HCT116 (cell line): ENCODE measurements around the gene NFAT5.

Experiments used
- EZH2 ChIP-seq: fragments of 200-600 bp; sonication (generic); IDR thresholded peaks from 2 replicates; pipeline ENCODE4 v1.6.1; 2017; ENCODE audit warnings: antibody characterized with exemption, mixed run types
- EZH2phosphoT487 ChIP-seq: fragments of 200-600 bp; IDR thresholded peaks from 2 replicates; pipeline ENCODE4 v1.6.1; 2018; ENCODE audit warnings: antibody characterized with exemption, borderline replicate concordance
- FOSL1 ChIP-seq: IDR thresholded peaks from 2 replicates; pipeline ENCODE4 v1.6.1; 2012; ENCODE audit warnings: low read depth
- POLR2A ChIP-seq: IDR thresholded peaks from 2 replicates; pipeline ENCODE4 v1.7.0; 2011; ENCODE audit warnings: borderline replicate concordance; ENCODE audit not compliant: insufficient read depth, insufficient read length; ENCODE audit errors: extremely low read depth
- SP1 ChIP-seq: IDR thresholded peaks from 2 replicates; pipeline ENCODE4 v1.6.1; 2012; ENCODE audit warnings: low read depth
- SRF ChIP-seq: IDR thresholded peaks from 2 replicates; pipeline ENCODE4 v1.6.1; 2012; ENCODE audit warnings: low read depth
- TCF7L2 ChIP-seq: IDR thresholded peaks from 2 replicates; pipeline ENCODE4 v1.7.0; 2011; ENCODE audit warnings: borderline replicate concordance, inconsistent platforms; ENCODE audit not compliant: insufficient read depth, insufficient read length; ENCODE audit errors: extremely low read depth
- YY1 ChIP-seq: IDR thresholded peaks from 2 replicates; pipeline ENCODE4 v1.6.1; 2011; ENCODE audit warnings: low read length, low read depth, moderate library complexity, mild to moderate bottlenecking; ENCODE audit not compliant: insufficient replicate concordance; ENCODE audit errors: extremely low read depth
- ZFX ChIP-seq: fragments of 450-650 bp; IDR thresholded peaks from 2 replicates; pipeline ENCODE4 v1.6.1; 2017
- TF ChIP-seq, protein P1 (sequence below), 3 experiments: fragments of 200-600 bp in 1 of 3; sonication (generic) in 1 of 3; IDR thresholded peaks in 2 of 3; conservative IDR thresholded peaks in 1 of 3; 2 replicates each; pipeline ENCODE4 v1.5.1; 2012 to 2017; ENCODE audit warnings: low read depth in 2 of 3, low read length in 2 of 3, antibody characterized with exemption in 1 of 3, borderline replicate concordance in 1 of 3, control low read depth in 1 of 3, mild to moderate bottlenecking in 1 of 3, mixed read lengths in 1 of 3, mixed run types in 1 of 3, moderate library complexity in 1 of 3; ENCODE audit not compliant: insufficient read depth in 1 of 3
- TF ChIP-seq, protein P2 (sequence below): IDR thresholded peaks from 2 replicates; pipeline ENCODE4 v1.6.1; 2011; ENCODE audit warnings: mild to moderate bottlenecking, low read length, moderate library complexity; ENCODE audit not compliant: insufficient replicate concordance; ENCODE audit errors: extremely low read depth

DNA sequence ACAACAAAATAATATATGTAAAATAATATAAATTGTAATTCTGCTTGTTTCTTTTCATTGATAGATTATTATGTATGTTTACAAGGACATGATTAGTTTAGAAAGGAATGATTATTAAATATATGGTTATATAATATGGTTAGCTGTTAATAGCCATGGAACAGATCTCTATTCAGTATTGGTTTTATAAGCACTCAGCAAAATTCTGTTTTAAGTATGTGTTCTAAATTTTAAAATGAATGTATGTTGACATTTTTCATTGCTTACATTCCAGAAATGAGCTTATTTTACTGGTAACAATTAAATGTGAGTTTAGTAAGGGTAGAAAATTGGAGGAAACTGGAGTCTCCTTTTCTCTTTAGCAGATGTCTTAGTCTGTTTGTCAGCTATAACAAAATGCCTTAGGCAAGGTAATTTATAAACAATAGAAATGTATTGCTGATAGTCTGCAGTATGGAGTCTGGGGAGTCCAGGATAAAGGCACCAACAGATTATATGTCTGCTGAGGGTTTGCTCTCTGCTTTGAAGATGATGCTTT lies 45.4 kb downstream of the NFAT5 start:
- TF ChIP-seq POLR2A (no peak), SP1 (no peak), EZH2phosphoT487 (no peak), ZFX (no peak), FOSL1 (no peak), SRF (no peak), EZH2 (no peak), YY1 (no peak), TCF7L2 (no peak)
- TF ChIP-seq, protein P1, sequence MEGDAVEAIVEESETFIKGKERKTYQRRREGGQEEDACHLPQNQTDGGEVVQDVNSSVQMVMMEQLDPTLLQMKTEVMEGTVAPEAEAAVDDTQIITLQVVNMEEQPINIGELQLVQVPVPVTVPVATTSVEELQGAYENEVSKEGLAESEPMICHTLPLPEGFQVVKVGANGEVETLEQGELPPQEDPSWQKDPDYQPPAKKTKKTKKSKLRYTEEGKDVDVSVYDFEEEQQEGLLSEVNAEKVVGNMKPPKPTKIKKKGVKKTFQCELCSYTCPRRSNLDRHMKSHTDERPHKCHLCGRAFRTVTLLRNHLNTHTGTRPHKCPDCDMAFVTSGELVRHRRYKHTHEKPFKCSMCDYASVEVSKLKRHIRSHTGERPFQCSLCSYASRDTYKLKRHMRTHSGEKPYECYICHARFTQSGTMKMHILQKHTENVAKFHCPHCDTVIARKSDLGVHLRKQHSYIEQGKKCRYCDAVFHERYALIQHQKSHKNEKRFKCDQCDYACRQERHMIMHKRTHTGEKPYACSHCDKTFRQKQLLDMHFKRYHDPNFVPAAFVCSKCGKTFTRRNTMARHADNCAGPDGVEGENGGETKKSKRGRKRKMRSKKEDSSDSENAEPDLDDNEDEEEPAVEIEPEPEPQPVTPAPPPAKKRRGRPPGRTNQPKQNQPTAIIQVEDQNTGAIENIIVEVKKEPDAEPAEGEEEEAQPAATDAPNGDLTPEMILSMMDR (IDR thresholded peaks at IDR 0.05 in 2 of 3, conservative IDR thresholded peaks at IDR 0.05 in 1 of 3; ENCODE audit: borderline replicate concordance in 1 of 3, insufficient read depth in 1 of 3, low read depth in 2 of 3, low read length in 2 of 3) = no peak
- TF ChIP-seq, protein P2, sequence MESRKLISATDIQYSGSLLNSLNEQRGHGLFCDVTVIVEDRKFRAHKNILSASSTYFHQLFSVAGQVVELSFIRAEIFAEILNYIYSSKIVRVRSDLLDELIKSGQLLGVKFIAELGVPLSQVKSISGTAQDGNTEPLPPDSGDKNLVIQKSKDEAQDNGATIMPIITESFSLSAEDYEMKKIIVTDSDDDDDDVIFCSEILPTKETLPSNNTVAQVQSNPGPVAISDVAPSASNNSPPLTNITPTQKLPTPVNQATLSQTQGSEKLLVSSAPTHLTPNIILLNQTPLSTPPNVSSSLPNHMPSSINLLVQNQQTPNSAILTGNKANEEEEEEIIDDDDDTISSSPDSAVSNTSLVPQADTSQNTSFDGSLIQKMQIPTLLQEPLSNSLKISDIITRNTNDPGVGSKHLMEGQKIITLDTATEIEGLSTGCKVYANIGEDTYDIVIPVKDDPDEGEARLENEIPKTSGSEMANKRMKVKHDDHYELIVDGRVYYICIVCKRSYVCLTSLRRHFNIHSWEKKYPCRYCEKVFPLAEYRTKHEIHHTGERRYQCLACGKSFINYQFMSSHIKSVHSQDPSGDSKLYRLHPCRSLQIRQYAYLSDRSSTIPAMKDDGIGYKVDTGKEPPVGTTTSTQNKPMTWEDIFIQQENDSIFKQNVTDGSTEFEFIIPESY = no peak
